GM23248 (cell line): Measurements from ENCODE around the gene SPRR2G.

Source experiments
- EZH2 ChIP-seq: fragments of 200-600 bp; sonication (generic); IDR thresholded peaks from 2 replicates; pipeline ENCODE4 v1.6.1; 2018; ENCODE audit warnings: antibody characterized with exemption, mild to moderate bottlenecking; ENCODE audit not compliant: insufficient read depth, poor library complexity, severe bottlenecking
- EZH2phosphoT487 ChIP-seq: fragments of 200-600 bp; sonication (generic); IDR thresholded peaks from 2 replicates; pipeline ENCODE4 v1.6.1; 2018; ENCODE audit warnings: antibody characterized with exemption, moderate library complexity, mild to moderate bottlenecking, low read depth; ENCODE audit not compliant: insufficient read depth

DNA sequence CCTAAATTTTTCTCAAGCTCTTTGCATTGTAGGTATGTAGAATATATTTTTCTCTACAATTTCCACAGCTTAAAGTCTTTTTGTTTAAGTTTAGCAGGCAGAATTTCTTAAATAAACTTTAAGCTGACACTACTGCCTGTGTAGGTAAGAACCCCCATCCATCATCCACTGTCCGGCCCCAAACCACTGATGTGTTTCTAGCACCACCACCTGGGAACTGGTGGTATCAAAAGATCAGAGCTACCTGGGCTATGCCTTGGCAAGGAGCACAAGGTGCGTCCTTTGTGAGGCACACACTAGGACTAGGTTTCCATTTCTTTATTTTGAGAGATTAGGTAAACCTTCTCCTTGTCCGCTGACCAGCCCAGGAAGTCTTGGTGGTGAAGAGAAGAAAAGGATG is 42.0 kb upstream of the SPRR2G start:
- TF ChIP-seq EZH2: no peak
- TF ChIP-seq EZH2phosphoT487: no peak
